Stimulated activated CD8-positive, alpha-beta memory T cell treated with anti-CD3 and anti-CD28 coated beads, Interleukin-7, amount 100 ng/mL, for 24 hours (primary cell): ENCODE results near the gene ARHGAP26.
A peak's percentile ranks its signal among the peaks of the same experiment; 100 is the strongest.

ENCODE experiments used
- DNase-seq: peaks from one replicate; pipeline ENCODE4 v3.0.0-alpha.2; 2020; ENCODE audit warnings: low read depth

ARHGAP26 gene

GRCh38 chr5:142753116-142753631, 17.0 kb upstream of the ARHGAP26 start:
- DNase-seq: no peak

GRCh38 chr5:142754031-142754430, 16.1 kb upstream of the ARHGAP26 start:
- DNase-seq: no peak

GRCh38 chr5:142756576-142756975, 13.6 kb upstream of the ARHGAP26 start:
- no peak for DNase-seq

- no peak for DNase-seq
Observed at GRCh38 chr5:142757564-142757963, 12.6 kb upstream of the ARHGAP26 start.

GRCh38 chr5:142758062-142758795, 11.9 kb upstream of the ARHGAP26 start:
- no peak for DNase-seq

GRCh38 chr5:142758796-142759145, 11.4 kb upstream of the ARHGAP26 start:
- no peak for DNase-seq

- no peak for DNase-seq
Observed at GRCh38 chr5:142763701-142764100, 6.5 kb upstream of the ARHGAP26 start.

GRCh38 chr5:142767178-142767577, 3.0 kb upstream of the ARHGAP26 start:
- no peak for DNase-seq

- DNase-seq: no peak
Observed at GRCh38 chr5:142767911-142768310, 2.3 kb upstream of the ARHGAP26 start.

GRCh38 chr5:142769251-142769792, 855 bp upstream of the ARHGAP26 start:
- DNase-seq: no peak

- DNase-seq: peak; percentile 15
Observed at GRCh38 chr5:142770650-142771609, 753 bp downstream of the ARHGAP26 start.

- no peak for DNase-seq
Observed at GRCh38 chr5:142771666-142772065, 1.5 kb downstream of the ARHGAP26 start.

- no peak for DNase-seq
Observed at GRCh38 chr5:142772446-142773293, 2.5 kb downstream of the ARHGAP26 start.

- DNase-seq: no peak
Observed at GRCh38 chr5:142777099-142777498, 6.9 kb downstream of the ARHGAP26 start.

- DNase-seq: no peak
Observed at GRCh38 chr5:142777850-142778249, 7.7 kb downstream of the ARHGAP26 start.

- DNase-seq: no peak
Observed at GRCh38 chr5:142779163-142779840, 9.1 kb downstream of the ARHGAP26 start.

GRCh38 chr5:142780871-142781270, 10.7 kb downstream of the ARHGAP26 start:
- no peak for DNase-seq

GRCh38 chr5:142782976-142783530, 12.9 kb downstream of the ARHGAP26 start:
- DNase-seq: no peak

GRCh38 chr5:142783601-142784341, 13.6 kb downstream of the ARHGAP26 start:
- DNase-seq: peak; percentile 18

- DNase-seq: no peak
Observed at GRCh38 chr5:142784401-142784955, 14.3 kb downstream of the ARHGAP26 start.
